HG02763 (cell line): ENCODE measurements around the gene CHURC1.

ENCODE experiments used
- ATAC-seq: cut with Tn5 transposase; IDR thresholded peaks from one replicate; pipeline ENCODE4 v1.9.1; 2021; ENCODE audit warnings: mild to moderate bottlenecking, moderate library complexity; ENCODE audit not compliant: unreplicated experiment

CHURC1 gene

GRCh38 chr14:64914237-64915028 lies at the start of gene CHURC1:
TSS of gene CHURC1 (plus strand) at chr14:64914455. CDS start at chr14:64914496, 41 bp downstream.
- peak; percentile 98 for ATAC-seq

DNA sequence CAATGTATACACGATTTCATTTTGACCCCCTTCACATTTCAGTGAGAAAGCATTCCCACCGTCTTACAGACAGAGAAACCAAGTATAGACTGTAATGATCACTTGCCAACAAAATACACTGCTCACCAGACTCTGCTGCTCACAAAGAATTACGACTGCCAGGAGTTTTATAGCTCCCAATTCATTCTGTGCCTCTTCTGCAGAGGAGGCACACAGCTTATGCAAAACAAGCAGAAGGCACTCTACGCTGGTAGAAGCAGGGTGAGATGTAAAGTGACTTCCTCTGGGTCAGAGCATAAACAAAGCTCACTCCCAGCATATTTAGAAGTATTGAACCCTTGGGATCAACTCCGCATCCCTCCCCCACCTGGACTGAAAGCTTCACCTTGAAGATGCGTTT lies 49.1 kb upstream of the CHURC1 start:
- no peak for ATAC-seq

GRCh38 chr14:64865992-64866391 lies 48.3 kb upstream of the CHURC1 start:
- no peak for ATAC-seq

DNA sequence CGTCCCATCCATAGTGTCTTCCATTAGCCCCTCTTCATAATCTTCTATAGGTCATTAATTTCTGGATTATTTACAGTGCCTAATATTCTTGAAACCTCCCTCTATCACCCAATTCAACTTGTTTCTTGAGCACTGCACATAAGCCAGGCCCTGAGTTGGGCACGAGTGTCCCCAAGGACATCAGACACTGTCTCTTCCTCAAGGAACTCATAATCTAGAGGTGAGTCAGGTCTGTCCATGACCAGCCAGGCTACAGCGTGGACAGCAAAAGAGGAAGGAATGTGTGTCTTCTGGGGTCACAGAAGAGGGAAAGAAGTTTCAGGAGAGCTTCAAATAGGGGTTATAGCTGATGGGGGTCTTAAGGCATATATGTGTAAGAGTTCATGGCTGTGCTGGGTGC lies 47.1 kb upstream of the CHURC1 start:
- no peak for ATAC-seq

- ATAC-seq = no peak
Observed at GRCh38 chr14:64868379-64868778, 45.9 kb upstream of the CHURC1 start.

GRCh38 chr14:64868841-64869240 lies 45.4 kb upstream of the CHURC1 start:
- no peak for ATAC-seq

DNA sequence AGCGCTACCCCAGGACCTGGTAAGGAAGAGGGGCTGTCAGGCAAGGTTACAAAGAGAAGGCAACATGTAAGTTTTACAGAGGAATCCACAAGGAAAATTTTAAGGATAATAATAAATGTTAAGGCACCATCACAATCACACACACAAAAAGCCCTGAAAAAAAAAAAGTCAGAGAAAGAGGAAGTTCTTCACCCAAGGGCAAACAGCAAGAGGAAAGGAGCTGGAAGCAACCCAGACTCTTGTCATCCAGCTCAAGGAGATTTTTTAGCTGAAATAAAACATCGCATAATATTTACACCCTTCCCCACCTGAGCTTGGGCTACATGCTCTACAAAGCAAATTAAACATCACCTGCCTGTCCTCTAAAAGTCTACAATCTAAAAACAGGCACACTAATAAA lies 44.1 kb upstream of the CHURC1 start:
- ATAC-seq = no peak

DNA sequence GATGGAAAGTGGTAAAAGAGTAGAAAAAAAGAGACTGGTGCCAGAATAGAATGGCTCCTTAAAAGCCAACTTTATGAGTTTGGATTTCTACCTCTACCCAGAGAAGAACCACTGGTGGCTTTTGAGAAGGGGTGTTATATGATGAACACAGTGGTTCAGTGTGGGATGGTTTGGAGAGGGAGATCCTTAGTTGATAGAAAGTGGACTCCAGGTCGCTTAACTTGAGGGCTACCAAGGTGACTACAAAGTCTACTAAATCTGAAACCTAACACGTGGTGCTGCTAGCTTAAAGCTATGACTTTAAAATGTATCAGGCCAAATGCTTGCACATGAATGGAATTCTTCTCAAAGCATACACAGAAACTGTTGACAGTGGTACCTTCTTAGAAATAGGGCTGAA lies 42.9 kb upstream of the CHURC1 start:
- ATAC-seq = no peak

DNA sequence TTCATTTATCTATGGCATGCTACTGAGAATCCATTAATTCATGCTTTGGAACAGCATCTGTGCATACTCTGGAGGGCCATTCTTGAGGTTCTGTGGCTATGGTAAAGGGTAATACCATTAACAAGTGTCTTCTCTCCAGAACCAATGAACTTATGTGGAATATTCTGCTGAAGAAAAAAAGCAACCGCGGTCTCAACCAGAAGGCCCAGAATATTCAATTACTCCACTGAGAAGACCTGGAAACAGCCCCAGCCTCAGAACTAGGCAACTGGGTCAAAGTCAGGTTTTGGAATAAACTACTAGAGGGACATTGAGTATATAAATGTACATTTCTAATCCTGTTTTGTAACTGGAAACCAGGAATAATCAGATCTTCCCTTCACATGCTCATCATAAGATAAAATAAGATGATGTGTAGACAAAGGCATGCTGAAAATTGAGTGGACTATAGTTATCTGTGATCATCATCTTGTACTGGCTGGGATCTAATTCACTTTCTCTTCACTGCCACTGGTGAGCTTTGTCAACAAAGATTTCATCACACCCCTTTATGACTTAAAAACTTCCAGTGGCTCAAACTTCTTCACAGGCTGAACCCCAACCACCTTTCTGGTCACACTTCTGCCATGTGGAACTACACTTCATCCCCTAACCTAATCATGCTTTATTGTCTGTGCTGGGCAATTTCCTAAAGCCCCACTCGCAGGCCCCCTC lies 40.6 kb upstream of the CHURC1 start:
- no peak for ATAC-seq

DNA sequence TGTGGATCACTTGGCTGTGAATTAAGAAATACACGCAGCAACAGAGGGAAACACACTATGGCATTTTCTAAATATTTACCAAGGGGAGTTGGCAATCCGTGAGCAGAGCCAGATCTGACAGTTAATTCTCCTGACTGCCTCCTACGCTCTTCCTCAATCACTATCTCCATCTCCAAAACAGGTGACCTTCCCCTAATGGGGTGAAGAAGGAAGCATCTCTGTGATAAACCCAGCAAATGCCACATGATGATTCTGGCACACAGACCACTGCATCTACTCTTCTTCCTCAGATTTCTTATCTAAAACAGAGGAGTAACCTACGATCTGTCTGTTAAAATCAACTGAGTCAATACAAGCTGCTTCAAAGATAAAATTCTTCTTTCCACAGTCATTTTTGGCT lies 38.9 kb upstream of the CHURC1 start:
- ATAC-seq = no peak

DNA sequence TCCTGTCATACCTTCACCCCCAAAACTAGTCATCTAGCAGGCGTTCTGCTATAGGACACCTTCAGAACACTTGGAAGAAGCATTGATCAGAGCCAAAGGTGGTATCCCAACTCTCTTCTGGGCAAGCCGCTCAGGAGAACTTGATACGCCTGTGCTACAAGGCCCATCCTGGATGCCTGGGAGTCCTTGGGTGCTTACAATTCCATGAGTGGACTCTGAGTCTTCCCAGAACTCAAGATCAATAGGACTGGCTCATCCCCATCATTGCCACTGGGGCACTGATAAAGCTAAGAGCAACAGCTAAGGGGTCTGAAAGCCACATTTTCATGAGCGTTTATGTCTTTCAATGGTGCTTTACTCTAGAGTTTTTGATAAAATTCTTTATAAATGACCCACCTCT lies 36.4 kb upstream of the CHURC1 start:
- ATAC-seq = no peak

DNA sequence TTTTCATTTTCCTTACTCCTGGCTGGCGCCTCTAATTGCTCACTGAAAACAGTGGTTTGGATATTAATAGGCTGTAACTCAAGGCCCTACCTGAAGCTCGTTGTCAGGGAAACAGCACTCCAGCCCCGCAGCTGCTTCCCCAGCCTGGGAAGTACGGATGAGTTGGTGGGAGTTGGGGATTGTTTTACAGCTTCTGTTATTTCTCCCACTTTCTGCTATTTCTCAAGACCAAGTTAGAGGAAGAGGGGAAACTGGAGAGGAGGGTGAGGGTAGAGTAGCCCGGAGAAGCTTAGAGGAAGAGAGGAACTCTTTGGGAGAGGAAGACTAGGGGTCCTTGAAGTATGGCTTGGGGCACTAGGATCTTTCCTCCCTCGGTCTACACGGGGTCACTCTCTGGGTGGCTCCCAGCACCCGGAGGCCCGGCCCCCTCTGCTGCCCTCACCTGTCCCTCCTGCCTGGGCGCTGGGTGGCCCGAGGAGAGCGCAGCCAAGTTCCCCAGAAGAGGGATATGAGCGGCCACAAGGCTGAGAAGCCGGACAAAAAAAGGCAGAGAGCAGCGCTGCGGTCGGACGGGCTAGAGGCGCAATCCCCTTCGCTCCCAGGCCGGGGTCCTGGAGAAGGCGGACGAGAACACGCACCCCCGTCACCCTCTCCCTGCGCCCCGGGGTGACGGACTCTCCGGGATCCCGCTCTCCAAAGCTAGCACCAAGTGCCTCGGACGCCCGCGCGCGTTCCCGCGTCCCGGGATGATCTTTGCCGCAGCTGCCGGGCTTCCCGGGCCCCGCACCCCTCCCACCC lies 35.2 kb upstream of the CHURC1 start:
- ATAC-seq = no peak

GRCh38 chr14:64879635-64880220 lies 34.5 kb upstream of the CHURC1 start, which contains the start of gene SPTB:
TSS of gene SPTB (minus strand) at chr14:64879907. CDS start at chr14:64823094, 56,813 bp downstream.
- peak; percentile 51 for ATAC-seq

DNA sequence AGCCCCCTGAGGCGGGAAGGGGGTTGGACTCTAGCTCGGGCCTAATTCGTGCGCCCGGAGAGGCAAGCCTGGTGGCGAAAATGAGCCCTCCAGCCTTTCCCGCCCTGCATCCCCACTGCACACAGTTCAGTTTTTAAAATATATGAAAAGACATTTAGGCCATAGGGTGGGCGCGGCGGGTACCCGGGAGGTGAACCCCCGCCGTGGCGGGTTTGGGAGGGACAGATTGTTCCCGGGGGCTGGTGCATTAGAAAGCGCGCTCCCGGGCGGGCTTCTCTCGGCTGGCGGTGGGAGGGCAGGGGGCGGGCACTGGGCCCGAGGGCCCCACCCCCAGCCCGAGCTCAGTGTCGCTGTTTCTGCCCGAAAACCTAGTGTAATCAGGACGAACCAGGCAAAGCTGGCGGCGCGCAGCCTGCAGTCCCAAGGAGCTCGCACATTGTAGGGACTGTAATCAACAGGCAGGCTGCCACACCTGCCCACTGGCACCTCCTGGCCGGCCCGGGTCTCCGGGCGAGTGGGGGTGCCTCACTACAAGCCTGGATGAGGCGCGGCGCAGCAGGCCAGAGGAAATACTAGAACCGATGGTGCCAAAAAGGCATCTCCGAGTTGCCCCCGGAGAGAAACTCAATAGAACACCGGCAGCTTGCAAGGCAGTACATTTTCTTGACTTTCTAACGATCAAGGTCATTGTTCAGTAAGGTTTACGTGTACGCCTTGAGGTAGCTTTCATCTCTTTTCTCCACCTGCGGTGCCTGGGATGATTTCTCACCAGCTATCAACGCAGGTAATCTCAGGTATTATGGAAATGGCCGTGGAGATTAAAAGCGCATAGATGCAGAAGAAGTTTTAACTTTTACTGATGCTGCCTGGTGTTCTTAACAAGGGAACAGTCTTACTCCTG lies 33.8 kb upstream of the CHURC1 start:
- peak; percentile 34 for ATAC-seq

DNA sequence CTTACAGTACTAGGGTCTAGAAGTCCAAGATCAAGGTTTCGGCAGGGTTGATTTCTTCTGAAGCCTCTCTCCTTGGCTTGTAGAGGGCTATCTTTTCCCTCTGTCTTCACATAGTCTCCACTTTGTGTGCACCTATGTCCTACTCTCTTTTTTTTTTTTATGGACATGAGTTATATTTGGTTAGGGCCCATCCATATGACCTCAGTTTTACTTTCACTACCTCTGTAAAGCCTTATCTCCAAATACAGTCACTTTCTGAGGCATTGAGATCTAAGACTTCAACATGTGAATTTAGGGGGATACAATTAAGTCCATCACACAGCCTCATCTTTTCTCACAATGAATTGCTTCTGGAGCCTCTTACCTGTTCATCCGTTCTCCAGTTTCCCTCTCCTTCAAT lies 28.7 kb upstream of the CHURC1 start:
- ATAC-seq = no peak

DNA sequence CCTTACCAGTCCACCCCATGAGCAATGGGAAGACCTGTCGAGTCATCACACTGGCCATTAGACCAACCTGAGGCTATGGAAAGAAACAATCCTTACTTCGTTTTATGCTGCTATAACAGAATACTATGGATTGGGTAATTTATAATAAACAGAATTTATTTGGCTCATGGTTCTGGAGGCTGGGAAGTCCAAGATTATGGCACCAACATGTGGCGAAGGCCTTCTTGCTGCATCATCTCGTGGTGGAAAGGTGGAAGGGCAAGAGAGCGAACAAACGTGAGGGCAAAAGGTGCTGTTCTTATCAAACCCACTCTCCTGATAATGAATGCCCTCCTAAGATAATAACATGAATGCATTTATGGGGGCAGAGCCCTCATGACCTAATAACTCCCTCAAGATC lies 24.9 kb upstream of the CHURC1 start:
- no peak for ATAC-seq

DNA sequence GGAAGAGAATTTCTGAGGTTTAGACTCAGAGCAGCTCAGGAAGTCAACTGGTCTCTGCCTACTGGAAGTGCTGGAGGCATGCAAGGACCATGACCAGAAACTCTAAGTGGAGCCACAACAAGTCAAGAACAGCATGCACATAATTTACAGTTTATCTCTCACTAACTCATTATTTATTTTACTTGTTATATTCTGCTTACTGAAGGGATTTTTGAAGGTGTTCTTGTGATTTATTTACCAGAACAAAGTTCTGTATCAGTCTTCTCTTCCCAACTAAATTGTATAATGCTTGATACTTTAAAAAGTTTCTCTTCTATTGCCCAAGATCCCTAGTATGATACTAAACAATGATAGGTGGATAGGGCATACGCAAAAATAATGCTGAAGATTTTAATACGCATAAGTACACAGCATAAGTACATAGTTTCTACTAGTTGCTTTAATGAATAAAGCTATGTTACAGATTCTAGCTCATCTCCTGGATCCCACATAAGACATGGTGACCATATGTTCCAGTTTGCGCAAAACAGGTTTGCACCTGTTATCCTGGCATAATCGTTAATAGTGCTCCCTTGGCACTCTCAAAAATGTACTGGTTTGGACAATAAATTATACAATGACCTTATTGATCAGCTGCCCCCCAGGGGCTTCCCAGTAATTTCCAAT lies 22.9 kb upstream of the CHURC1 start:
- ATAC-seq = no peak

DNA sequence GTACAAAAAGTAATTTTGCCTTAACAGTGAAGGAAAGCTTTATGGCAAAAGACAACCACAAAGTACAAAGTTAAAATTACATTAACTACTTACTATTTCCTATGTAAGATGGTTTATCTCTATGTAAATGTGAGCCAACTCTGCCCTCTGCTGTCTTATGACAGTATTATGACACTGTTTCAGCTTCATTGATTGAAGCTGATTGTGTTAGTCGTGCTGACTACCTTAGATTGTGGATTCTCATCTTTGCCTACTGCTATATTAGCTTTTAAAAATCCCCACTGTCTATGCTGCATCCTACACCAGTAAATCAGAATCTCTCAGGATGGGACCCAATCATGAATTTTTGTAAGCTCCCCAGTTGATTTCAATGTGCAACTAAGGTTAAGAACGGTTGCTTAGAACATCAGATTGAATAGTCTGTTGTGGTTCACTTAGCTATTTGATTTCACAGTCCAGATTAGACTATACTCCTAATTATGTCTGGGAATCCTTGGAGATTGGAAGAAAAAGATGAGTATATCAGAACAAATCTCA lies 22.3 kb upstream of the CHURC1 start:
- no peak for ATAC-seq

DNA sequence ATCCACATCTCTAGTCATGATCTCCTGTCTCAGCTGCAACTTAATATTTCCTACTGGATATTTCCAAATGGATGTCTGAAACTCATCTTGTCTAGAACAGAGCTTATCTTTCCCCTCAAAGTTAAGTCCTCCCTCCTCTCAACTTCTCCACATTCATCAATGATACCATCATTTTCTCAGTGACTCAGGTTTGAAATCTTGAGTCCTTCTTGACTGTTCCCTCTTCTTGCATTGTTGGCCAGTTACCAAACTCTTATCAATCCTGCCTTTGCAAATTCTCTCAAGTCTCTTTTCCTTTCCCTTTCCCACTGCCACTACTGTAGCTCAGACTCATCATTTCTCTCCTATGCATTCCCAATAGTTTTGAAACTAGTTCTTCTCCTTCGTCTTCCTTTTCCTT lies 14.3 kb upstream of the CHURC1 start:
- ATAC-seq = no peak
